ENCODE results near the gene MMP14.

DNA sequence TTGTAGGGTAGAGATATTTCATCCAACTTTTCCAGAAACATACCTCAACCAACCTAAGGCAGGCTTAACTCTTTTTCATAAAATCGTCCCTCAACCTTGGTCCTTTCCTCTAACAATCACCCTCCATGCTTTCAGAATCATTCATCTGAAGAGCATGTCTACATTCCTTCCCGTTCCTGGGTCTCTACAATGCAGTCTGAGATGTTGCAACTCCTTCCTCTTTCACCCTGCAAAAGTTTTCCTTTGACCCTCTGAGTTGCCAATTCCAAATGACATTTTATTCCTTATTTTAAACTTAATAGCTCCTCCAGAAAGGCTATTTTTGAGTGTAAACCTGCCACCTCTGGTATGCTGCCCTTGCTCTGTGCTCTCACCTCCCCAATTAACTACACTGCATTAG, 37.9 kb upstream of the MMP14 start:
- TF ChIP-seq, protein P1, sequence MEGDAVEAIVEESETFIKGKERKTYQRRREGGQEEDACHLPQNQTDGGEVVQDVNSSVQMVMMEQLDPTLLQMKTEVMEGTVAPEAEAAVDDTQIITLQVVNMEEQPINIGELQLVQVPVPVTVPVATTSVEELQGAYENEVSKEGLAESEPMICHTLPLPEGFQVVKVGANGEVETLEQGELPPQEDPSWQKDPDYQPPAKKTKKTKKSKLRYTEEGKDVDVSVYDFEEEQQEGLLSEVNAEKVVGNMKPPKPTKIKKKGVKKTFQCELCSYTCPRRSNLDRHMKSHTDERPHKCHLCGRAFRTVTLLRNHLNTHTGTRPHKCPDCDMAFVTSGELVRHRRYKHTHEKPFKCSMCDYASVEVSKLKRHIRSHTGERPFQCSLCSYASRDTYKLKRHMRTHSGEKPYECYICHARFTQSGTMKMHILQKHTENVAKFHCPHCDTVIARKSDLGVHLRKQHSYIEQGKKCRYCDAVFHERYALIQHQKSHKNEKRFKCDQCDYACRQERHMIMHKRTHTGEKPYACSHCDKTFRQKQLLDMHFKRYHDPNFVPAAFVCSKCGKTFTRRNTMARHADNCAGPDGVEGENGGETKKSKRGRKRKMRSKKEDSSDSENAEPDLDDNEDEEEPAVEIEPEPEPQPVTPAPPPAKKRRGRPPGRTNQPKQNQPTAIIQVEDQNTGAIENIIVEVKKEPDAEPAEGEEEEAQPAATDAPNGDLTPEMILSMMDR (IDR thresholded peaks at IDR 0.05) = no peak
- no peak for TF ChIP-seq POLR2A (IDR thresholded peaks at IDR 0.05)
